GM18873 (cell line): ENCODE data around the gene KCNB1.

Experiments
- ATAC-seq: cut with Tn5 transposase; IDR thresholded peaks from one replicate; pipeline ENCODE4 v1.9.1; 2021; ENCODE audit warnings: mild to moderate bottlenecking, moderate library complexity, moderate number of reproducible peaks; ENCODE audit not compliant: unreplicated experiment, low FRiP score

The KCNB1 gene

GRCh38 chr20:49368596-49368995 is 113.9 kb downstream of the KCNB1 start:
- no peak for ATAC-seq

DNA sequence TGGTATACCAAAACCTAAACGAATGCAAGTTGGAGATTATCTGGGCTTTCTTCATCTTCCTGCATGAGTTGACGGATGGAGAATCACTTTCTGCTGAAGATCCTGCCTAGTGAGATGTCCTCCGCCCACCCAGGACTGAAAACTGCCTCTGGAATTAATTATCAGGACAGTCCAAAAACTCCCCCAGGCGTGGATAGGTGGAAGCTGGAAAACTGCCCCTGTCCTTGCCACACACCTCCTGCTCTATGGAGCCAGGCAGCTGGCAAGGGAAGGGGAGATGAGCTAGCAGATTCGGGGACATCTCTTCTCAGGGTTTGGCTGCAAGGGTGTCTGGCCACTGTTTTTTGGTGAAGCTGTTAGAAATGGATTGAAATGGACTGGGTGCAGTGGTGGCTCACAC is 115.4 kb downstream of the KCNB1 start:
- ATAC-seq, result no peak

GRCh38 chr20:49366687-49367086 is 115.8 kb downstream of the KCNB1 start:
- no peak for ATAC-seq

GRCh38 chr20:49361862-49362660 is 120.4 kb downstream of the KCNB1 start:
- no peak for ATAC-seq

DNA sequence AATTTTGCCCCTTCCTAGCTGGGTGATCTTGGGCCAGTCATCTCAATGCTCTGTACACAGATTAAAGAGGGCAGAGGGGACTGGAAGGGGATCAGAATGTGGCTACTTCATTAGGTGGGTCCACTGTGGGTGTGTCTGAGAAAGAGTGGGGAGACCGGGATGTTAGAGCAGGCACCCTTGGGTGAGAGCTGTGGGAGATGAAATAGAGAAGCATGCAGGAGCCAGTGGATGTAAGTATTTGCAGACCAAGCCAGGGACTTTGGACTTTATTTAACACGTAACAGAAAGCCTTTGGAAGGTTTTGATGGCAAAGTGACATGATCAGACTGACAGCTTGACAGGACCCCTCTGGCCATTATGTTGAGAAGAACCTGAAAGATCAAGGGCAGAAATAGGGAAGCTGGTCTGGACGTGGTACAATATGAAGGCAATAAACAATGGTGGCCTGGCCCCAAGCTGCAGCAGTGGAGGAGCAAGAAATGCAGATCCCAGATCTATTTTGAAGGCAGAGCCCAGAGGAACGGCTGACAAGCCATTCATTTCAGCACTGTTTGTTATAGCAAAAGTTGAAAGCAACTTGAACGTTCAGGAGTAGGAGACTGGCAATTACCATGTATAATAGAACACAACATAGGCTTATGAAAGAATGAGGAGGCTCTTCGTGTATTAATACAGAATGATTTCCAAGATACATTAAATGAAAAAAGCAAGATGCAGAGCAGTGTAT is 122.1 kb downstream of the KCNB1 start:
- ATAC-seq, result no peak

GRCh38 chr20:49356676-49357075 is 125.8 kb downstream of the KCNB1 start:
- ATAC-seq, result no peak

GRCh38 chr20:49354673-49355072 is 127.8 kb downstream of the KCNB1 start:
- ATAC-seq, result no peak

GRCh38 chr20:49353348-49353747 is 129.1 kb downstream of the KCNB1 start:
- no peak for ATAC-seq

GRCh38 chr20:49352751-49353150 is 129.7 kb downstream of the KCNB1 start:
- ATAC-seq, result no peak

- ATAC-seq, result no peak
These were observed 130.7 kb downstream of the KCNB1 start for GRCh38 chr20:49351775-49352174.

- no peak for ATAC-seq
These were observed 132.7 kb downstream of the KCNB1 start for GRCh38 chr20:49349694-49350252.

- ATAC-seq, result no peak
These were observed 133.4 kb downstream of the KCNB1 start for GRCh38 chr20:49349078-49349477.

- no peak for ATAC-seq
These were observed 133.9 kb downstream of the KCNB1 start for GRCh38 chr20:49348563-49348962.

DNA sequence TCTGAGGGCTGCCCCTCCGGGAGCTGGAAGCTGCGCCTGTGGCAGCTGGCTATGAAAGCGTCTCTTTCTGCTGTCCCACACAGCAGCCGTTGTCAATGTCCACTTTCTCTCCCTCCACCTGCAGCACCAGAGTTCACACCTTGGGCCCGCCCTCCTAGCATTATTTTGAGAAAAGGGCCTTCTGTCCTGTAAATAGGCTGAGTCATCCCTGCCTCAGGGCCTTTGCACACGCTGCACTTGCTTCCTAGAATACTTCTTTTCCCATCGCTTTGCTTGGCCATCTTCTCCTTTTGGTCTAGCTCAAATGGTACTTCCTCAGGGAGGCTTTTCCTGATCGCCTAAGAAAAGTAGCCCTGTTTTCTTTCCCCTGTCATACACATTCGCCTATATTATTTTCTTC is 135.3 kb downstream of the KCNB1 start:
- no peak for ATAC-seq

- ATAC-seq, result no peak
These were observed 135.8 kb downstream of the KCNB1 start for GRCh38 chr20:49346682-49347081.

- no peak for ATAC-seq
These were observed 136.9 kb downstream of the KCNB1 start for GRCh38 chr20:49345524-49345923.

- ATAC-seq, result no peak
These were observed 137.5 kb downstream of the KCNB1 start for GRCh38 chr20:49344975-49345374.

- ATAC-seq, result no peak
These were observed 138.3 kb downstream of the KCNB1 start for GRCh38 chr20:49344140-49344539.

DNA sequence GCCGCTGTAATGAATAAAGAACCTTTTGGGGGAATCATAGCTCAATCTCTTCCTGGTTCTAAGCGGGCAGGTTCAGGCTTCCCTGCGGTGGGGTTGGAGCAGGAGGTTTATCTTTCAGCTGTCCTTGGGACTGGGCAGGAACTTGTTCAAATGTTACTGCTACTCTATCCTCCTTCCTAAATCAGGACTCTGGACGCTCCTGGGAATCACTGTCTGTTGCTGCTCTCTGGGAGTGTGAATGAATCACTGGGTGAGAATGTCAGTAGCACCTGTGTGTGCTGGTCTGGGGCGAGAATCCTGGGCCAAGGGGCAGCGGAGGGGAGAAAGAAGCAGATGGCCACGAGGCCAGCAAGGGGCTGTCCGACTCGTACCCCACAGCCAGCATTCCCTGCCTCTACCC is 139.2 kb downstream of the KCNB1 start:
- no peak for ATAC-seq

GRCh38 chr20:49340161-49340966 is 142.1 kb downstream of the KCNB1 start:
- ATAC-seq, result no peak

GRCh38 chr20:49339123-49339522 is 143.3 kb downstream of the KCNB1 start:
- ATAC-seq, result no peak
